Ovary (tissue), 9 donors: ENCODE measurements around the gene GOLGB1. TPM values are rescaled to one million over a fixed set of nuclear protein-coding genes. Genes with fewer than 3 reads are reported as not detected.

Source experiments
- DNase-seq, 5 donors: peaks; one replicate each; pipeline ENCODE4 v3.0.0-alpha.2; 2019 to 2020
- H3K27ac ChIP-seq, 2 donors: fragments of 200-600 bp; one replicate each; pipeline versions ENCODE4 v1.5.1 to v1.8.0; 2019 to 2022
- H3K27me3 ChIP-seq: fragments of 200-600 bp; one replicate; pipeline ENCODE4 v1.8.0; 2022
- H3K36me3 ChIP-seq: fragments of 200-600 bp; sonication (generic); one replicate; pipeline ENCODE4 v1.5.1; 2019
- H3K4me1 ChIP-seq: one replicate; pipeline ENCODE4 v1.8.1; 2013; ENCODE audit warnings: mild to moderate bottlenecking, moderate library complexity; ENCODE audit not compliant: insufficient read depth
- H3K4me3 ChIP-seq: fragments of 200-600 bp; sonication (generic); one replicate; pipeline ENCODE4 v1.5.1; 2017
- H3K9me3 ChIP-seq, 2 donors: fragments of 200-600 bp in 1 of 2; sonication (generic) in 1 of 2; one replicate each; pipeline versions ENCODE4 v1.5.1 to v1.8.1; 2013 to 2019; ENCODE audit warnings: mild to moderate bottlenecking in 1 of 2, moderate library complexity in 1 of 2
- EP300 ChIP-seq: sonication (generic); formaldehyde crosslinking; IDR thresholded peaks from one replicate; pipeline ENCODE4 v1.6.1; 2017; ENCODE audit warnings: antibody characterized with exemption
- POLR2A ChIP-seq: fragments of 450-650 bp; IDR thresholded peaks from one replicate; pipeline ENCODE4 v1.6.1; 2017; ENCODE audit warnings: antibody characterized with exemption, mild to moderate bottlenecking, moderate library complexity
- WGBS, 3 donors: extraction: QIAGEN DNeasy Blood & Tissue Kit in 1 of 3; methylation state at CpG; one replicate each; pipeline versions ENCODE4 v1.1.5 to v1.1.7; 2013 to 2017; 5-methylcytosine and 5-hydroxymethylcytosine counted together
- intact Hi-C, 4 donors: fragments of 100-400 bp; cut with DNase I; formaldehyde crosslinking; loops; one replicate each; pipeline versions ENCODE4 v1.11.0 to v1.15.1; 2022 to 2023
- polyA plus RNA-seq, 2 donors: library from polyadenylated mRNA; stranded (reverse); fragments of 200-250 nt in 1 of 2; fragments of 350-450 nt in 1 of 2; fragmentation: Illumina TruSeq in 1 of 2; extraction: RNeasy Lipid Tissue Mini Kit (QIAGEN cat#74804) in 1 of 2; gene quantifications; one replicate each; pipeline ENCODE4 v1.2.3, GENCODE V29; 2013 to 2014
- small RNA-seq: library from RNA; depleted of rRNA; stranded (forward); fragments of <200 nt; gene quantifications from one replicate; pipeline ENCODE3, GENCODE V24; 2016
- total RNA-seq, 7 donors: library from RNA; depleted of rRNA in 2 of 7; stranded (reverse); fragments of >200 nt in 2 of 7; fragmentation: NEBNext Ultra II Directional in 3 of 7; extraction: Animal tissue kit (Norgen Biotek cat#: 25700) in 3 of 7; gene quantifications; one replicate each; pipeline versions ENCODE4 v1.1.0 to v1.2.4, GENCODE V29; 2016 to 2023
- TF ChIP-seq, protein P1 (sequence below), 3 donors: fragments of 450-650 bp in 2 of 3; fragments of 200-600 bp in 1 of 3; IDR thresholded peaks; one replicate each; pipeline versions ENCODE4 v1.5.1 to v1.8.0; 2016 to 2022; ENCODE audit warnings: antibody characterized with exemption in 3 of 3, mild to moderate bottlenecking in 1 of 3
- donor health status: DM: no; HTN: no; CAD: no; lungs with moderate emphysema.
- donor health status: DM: no; HTN: no; CAD: no.
- donor health status: Bipolar disorder and iron deficiency.
- donor health status: DM: yes; HTN: yes; CAD: no.
- donor health status: DM: no; HTN: no; CAD: no.
- donor health status: DM: yes; HTN: yes; CAD: no.

The GOLGB1 gene
- total and polyA plus RNA-seq, 9 donors, result 18.9 to 70.5 (median 50.2) TPM

DNA sequence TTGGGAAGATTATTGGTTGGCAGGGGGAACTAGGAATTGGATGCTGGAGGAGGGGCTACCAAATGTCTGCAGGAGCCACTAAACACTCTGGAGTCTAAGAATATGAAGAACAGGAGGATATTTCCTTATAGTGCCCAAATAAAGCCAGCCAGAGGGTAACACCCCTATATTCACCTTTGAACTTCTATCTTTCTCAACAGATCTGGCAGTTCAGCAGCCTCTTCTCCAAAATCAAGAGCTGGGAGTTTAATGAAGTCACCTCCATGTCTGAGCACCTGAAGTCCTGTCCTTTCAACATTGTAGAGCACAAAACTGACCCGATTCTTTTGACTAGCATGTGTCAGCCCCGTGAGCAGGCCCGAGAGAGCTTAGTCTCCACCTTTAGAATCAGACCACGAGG lies 123.0 kb downstream of the GOLGB1 start:
- no peaks in the 10 kb centered on the region for H3K27me3 ChIP-seq
- no peak overlapping the region for H3K27ac ChIP-seq
- WGBS, 3 donors, result 91 to 96% (median 94%) methylated on average over 4 of the region's 4 CpGs
- H3K9me3 ChIP-seq, result no peaks in the 10 kb centered on the region
- TF ChIP-seq, protein P1, sequence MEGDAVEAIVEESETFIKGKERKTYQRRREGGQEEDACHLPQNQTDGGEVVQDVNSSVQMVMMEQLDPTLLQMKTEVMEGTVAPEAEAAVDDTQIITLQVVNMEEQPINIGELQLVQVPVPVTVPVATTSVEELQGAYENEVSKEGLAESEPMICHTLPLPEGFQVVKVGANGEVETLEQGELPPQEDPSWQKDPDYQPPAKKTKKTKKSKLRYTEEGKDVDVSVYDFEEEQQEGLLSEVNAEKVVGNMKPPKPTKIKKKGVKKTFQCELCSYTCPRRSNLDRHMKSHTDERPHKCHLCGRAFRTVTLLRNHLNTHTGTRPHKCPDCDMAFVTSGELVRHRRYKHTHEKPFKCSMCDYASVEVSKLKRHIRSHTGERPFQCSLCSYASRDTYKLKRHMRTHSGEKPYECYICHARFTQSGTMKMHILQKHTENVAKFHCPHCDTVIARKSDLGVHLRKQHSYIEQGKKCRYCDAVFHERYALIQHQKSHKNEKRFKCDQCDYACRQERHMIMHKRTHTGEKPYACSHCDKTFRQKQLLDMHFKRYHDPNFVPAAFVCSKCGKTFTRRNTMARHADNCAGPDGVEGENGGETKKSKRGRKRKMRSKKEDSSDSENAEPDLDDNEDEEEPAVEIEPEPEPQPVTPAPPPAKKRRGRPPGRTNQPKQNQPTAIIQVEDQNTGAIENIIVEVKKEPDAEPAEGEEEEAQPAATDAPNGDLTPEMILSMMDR (IDR thresholded peaks at IDR 0.05), result no peak
- TF ChIP-seq POLR2A (no peak), EP300 (no peak)
- intact Hi-C loops, result no loop called here
- no peaks in the 10 kb centered on the region for H3K4me1 ChIP-seq
- DNase-seq, result no peak
- no peak overlapping the region for H3K4me3 ChIP-seq
- H3K36me3 ChIP-seq, result no peaks in the 10 kb centered on the region

DNA sequence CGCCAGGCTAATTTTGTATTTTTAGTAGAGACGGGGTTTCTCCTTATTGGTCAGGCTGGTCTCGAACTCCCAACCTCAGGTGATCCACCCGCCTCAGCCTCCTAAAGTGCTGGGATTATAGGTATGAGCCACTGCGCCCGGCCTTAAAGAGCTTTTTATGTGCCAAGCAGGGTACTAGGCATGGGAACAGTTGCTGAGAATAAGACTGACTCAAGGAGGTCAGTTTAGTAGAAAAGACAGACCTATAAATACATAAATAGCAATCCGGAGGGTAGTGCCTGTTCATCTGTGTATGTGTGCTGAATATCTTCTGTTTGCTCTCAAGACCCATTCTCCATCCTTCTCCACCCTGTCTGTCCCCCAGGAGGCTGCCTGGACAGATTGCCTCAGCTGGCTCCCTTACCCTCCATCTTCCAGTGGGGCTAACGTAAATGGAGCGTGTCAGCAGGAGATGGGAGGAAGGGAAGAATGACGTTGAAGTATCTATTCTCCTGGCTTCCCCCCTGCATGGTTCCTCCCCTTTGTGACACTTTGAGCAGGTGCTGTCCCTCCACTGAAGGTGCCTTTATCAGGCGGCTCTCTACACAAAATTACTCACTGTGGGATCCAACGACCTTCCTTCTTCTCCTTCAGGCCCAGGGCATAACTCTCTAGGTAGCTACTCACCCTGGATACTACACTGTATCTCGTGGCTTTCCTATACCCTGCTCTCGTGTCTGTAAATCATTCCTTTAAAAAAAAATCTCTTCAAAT lies 125.2 kb downstream of the GOLGB1 start:
- no peak overlapping the region for H3K27ac ChIP-seq
- H3K27me3 ChIP-seq, result no peaks in the 10 kb centered on the region
- H3K36me3 ChIP-seq, result no peaks in the 10 kb centered on the region
- no peaks in the 10 kb centered on the region for H3K4me1 ChIP-seq
- no peak for TF ChIP-seq POLR2A
- TF ChIP-seq, protein P1 (IDR thresholded peaks at IDR 0.05), result no peak
- TF ChIP-seq EP300, result no peak
- H3K9me3 ChIP-seq, result no peaks in the 10 kb centered on the region
- DNase-seq, result no peak
- intact Hi-C loops, result no loop called here
- no peak overlapping the region for H3K4me3 ChIP-seq
- WGBS, 3 donors, result 62 to 70% (median 70%) methylated on average over 14 of the region's 14 CpGs

DNA sequence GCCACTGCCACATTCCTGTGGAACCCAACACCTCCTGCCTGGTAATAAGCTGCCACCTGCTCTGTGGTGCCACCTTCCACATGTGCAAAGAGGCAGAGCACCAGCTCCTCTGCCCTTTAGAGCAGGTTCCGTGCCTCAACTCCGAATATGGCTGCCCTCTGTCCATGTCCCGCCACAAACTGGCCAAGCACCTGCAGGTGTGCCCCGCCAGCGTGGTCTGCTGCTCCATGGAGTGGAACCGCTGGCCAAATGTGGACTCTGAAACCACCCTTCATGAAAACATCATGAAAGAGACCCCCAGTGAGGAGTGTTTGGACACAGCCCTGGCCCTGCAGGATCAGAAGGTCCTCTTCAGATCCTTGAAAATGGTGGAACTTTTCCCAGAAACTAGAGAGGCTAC lies 128.1 kb downstream of the GOLGB1 start:
- Histone ChIP-seq H3K27me3 (no peaks in the 10 kb centered on the region), H3K27ac (no peak overlapping the region), H3K4me1 (no peaks in the 10 kb centered on the region), H3K36me3 (no peaks in the 10 kb centered on the region), H3K4me3 (no peak overlapping the region), H3K9me3 (no peaks in the 10 kb centered on the region)
- TF ChIP-seq EP300 (no peak), POLR2A (no peak)
- TF ChIP-seq, protein P1 (IDR thresholded peaks at IDR 0.05), result no peak
- no peak for DNase-seq
- 92 to 95% (median 93%) methylated on average over 6 of the region's 6 CpGs for WGBS, 3 donors
- intact Hi-C loops, result no loop called here

DNA sequence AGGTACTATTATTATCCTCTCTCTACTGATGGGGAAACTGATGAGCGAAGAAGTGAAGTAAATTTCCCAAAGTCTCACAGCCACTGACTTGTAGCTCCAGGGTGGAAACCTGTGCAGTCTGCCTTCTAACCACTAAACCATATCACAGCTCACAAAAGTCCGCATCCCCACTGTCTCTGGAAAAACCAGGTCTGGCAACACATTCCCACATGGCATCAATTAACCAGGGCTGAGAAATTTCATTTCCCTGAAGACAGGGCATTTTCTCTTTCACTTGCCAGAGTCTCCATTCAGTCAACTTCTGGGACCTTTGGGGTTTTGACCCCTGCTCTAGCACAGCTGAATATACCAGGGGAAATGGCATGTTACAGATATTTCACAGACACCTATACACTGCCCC lies 129.8 kb downstream of the GOLGB1 start:
- H3K27me3 ChIP-seq, result no peaks in the 10 kb centered on the region
- H3K4me3 ChIP-seq, result no peak overlapping the region
- no peaks in the 10 kb centered on the region for H3K36me3 ChIP-seq
- H3K4me1 ChIP-seq, result no peaks in the 10 kb centered on the region
- no peak for DNase-seq
- intact Hi-C loops, result no loop called here
- 91 to 97% (median 95%) methylated on average over 2 of the region's 2 CpGs for WGBS, 3 donors
- H3K27ac ChIP-seq, result no peak overlapping the region
- H3K9me3 ChIP-seq, result no peaks in the 10 kb centered on the region
- TF ChIP-seq EP300 (no peak), POLR2A (no peak)
- TF ChIP-seq, protein P1 (IDR thresholded peaks at IDR 0.05), result no peak

Small RNA genes lying within 50 kb of the gene (small RNA-seq; reads per million reads assigned to genes)
- gene RNU4-62P, result not detected

Other genes starting within 250 kb of the GOLGB1 start
- gene POLQ, start 203.8 kb downstream of the GOLGB1 start, total RNA-seq, result under 1 TPM; 0.10 to 0.55 (median 0.24) TPM
- under 1 TPM; 0.08 to 0.22 TPM for gene POLQ, start 203.8 kb downstream of the GOLGB1 start, polyA plus RNA-seq
- gene ARGFX, start 181.8 kb downstream of the GOLGB1 start, total RNA-seq, result not detected
- not detected for gene ARGFX, start 181.8 kb downstream of the GOLGB1 start, polyA plus RNA-seq
- 1 to 10 TPM in 1 of 7 donors, under 1 TPM in 5, not detected in 1; 0.08 to 1.2 (median 0.17) TPM for gene FBXO40, start 156.4 kb downstream of the GOLGB1 start, total RNA-seq
- under 1 TPM; 0.11 to 0.63 TPM for gene FBXO40, start 156.4 kb downstream of the GOLGB1 start, polyA plus RNA-seq
- 10 to 100 TPM in 6 of 7 donors, 1 to 10 TPM in 1; 7.0 to 35.1 (median 13.3) TPM for gene HCLS1, start 88.8 kb downstream of the GOLGB1 start, total RNA-seq
- 10 to 100 TPM; 11.6 to 45.9 TPM for gene HCLS1, start 88.8 kb downstream of the GOLGB1 start, polyA plus RNA-seq
- gene IQCB1, start 85.3 kb upstream of the GOLGB1 start, total RNA-seq, result 10 to 100 TPM; 17.2 to 28.2 (median 21.3) TPM
- gene IQCB1, start 85.3 kb upstream of the GOLGB1 start, polyA plus RNA-seq, result 10 to 100 TPM; 15.3 to 15.4 TPM
- 1 to 10 TPM in 6 of 7 donors, under 1 TPM in 1; 0.83 to 6.1 (median 2.7) TPM for gene EAF2, start 85.5 kb upstream of the GOLGB1 start, total RNA-seq
- 1 to 10 TPM; 2.3 to 2.6 TPM for gene EAF2, start 85.5 kb upstream of the GOLGB1 start, polyA plus RNA-seq
- gene SLC15A2, start 144.7 kb upstream of the GOLGB1 start, total RNA-seq, result 1 to 10 TPM in 6 of 7 donors, under 1 TPM in 1; 0.61 to 9.4 (median 1.5) TPM
- gene SLC15A2, start 144.7 kb upstream of the GOLGB1 start, polyA plus RNA-seq, result 1 to 10 TPM in 1 of 2 donors, under 1 TPM in 1; 0.23 to 2.5 TPM